GM19025 (cell line): ENCODE results near the gene FBXO36.
"Not testable (repeated sequence)": the region's sequence is repeated elsewhere in the genome, so short reads cannot be mapped to it uniquely, and the experiment has no call there.

Source experiments
- ATAC-seq: cut with Tn5 transposase; IDR thresholded peaks from one replicate; pipeline ENCODE4 v1.9.1; 2021; ENCODE audit warnings: mild to moderate bottlenecking, low read depth, moderate library complexity; ENCODE audit not compliant: unreplicated experiment

The FBXO36 gene

GRCh38 chr2:229910147-229910831 lies 12.0 kb upstream of the FBXO36 start:
- peak; percentile 17 for ATAC-seq

- peak; percentile 62 for ATAC-seq
These were observed 11.4 kb upstream of the FBXO36 start for GRCh38 chr2:229910832-229911412.

GRCh38 chr2:229914171-229914570 lies 8.1 kb upstream of the FBXO36 start:
- no peak for ATAC-seq

- no peak for ATAC-seq
These were observed 4.5 kb upstream of the FBXO36 start for GRCh38 chr2:229917793-229918192.

GRCh38 chr2:229920011-229920641 lies 2.2 kb upstream of the FBXO36 start:
- ATAC-seq = no peak

- peak; percentile 22 for ATAC-seq
These were observed 1.0 kb upstream of the FBXO36 start for GRCh38 chr2:229921101-229921891.

GRCh38 chr2:229921892-229922448 lies 333 bp upstream of the FBXO36 start, which contains the start of gene TRIP12:
TSS of gene TRIP12 (minus strand) at chr2:229922009. CDS start at chr2:229880079, 41,930 bp downstream.
- peak; percentile 59 for ATAC-seq

GRCh38 chr2:229924541-229924940 lies 2.2 kb downstream of the FBXO36 start:
- not testable (repeated sequence) for ATAC-seq

- ATAC-seq = no peak
These were observed 2.9 kb downstream of the FBXO36 start for GRCh38 chr2:229925201-229925600.

- ATAC-seq = no peak
These were observed 5.6 kb downstream of the FBXO36 start for GRCh38 chr2:229927817-229928321.

- ATAC-seq = no peak
These were observed 8.4 kb downstream of the FBXO36 start for GRCh38 chr2:229930656-229931055.

GRCh38 chr2:229931241-229931640 lies 8.9 kb downstream of the FBXO36 start:
- ATAC-seq = no peak

- no peak for ATAC-seq
These were observed 15.2 kb downstream of the FBXO36 start for GRCh38 chr2:229937537-229937936.

GRCh38 chr2:229942671-229943070 lies 20.4 kb downstream of the FBXO36 start:
- ATAC-seq = no peak

GRCh38 chr2:229943171-229943570 lies 20.9 kb downstream of the FBXO36 start:
- ATAC-seq = no peak

- ATAC-seq = no peak
These were observed 21.6 kb downstream of the FBXO36 start for GRCh38 chr2:229943770-229944449.

- ATAC-seq = no peak
These were observed 23.7 kb downstream of the FBXO36 start for GRCh38 chr2:229945975-229946374.

- no peak for ATAC-seq
These were observed 25.2 kb downstream of the FBXO36 start for GRCh38 chr2:229947544-229947943.

- no peak for ATAC-seq
These were observed 30.0 kb downstream of the FBXO36 start for GRCh38 chr2:229952256-229952835.

GRCh38 chr2:229955663-229956062 lies 33.4 kb downstream of the FBXO36 start:
- no peak for ATAC-seq
